NK-92 treated with Interleukin-12 subunit alpha and Interleukin-12 subunit beta, amount 100 ng/mL, for 24 hours (cell line): ENCODE results near the gene GADD45G.

ENCODE experiments used
- DNase-seq: peaks from one replicate; lab custom pipeline; 2025; lab: John Stamatoyannopoulos, UW

The GADD45G gene

DNA sequence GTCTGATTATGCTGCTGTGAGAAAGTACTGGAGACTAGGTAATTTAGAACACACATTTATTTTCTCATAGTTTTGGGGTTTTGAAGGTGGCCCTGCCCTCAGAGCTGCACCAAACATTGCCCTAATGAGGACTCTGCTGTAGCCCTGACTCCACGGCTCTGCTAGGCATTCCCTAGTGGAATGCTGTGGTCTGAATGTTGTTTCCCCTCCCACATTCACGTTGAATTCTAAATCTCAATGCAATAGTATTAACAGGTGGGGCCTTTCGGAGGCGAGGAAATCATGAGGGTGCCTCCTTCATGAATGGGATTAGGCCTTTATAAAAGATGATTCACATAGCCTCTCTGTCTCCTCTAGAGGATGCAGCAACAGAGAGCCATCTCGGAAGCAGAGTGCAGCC is 25.7 kb downstream of the GADD45G start:
- no peak for DNase-seq

DNA sequence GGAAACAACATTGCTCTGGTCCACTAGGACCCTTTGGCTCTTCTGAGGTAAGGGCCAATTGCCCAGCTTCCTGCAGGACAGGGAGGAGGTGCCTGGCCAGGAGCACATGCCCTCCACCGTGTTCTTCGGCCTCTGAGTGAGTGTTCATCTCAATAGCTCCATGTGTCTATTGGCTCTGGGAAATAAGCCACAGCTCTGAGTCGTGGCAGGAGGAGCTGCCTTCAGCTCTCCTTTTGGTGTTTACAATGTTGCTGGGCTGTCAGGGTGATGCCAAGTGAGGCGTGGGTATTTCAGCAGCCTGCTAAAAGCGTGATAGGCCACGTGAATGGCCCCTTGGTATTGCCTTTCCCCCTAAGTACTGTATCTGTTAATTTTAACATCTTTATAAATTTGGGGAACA is 26.6 kb downstream of the GADD45G start:
- no peak for DNase-seq

DNA sequence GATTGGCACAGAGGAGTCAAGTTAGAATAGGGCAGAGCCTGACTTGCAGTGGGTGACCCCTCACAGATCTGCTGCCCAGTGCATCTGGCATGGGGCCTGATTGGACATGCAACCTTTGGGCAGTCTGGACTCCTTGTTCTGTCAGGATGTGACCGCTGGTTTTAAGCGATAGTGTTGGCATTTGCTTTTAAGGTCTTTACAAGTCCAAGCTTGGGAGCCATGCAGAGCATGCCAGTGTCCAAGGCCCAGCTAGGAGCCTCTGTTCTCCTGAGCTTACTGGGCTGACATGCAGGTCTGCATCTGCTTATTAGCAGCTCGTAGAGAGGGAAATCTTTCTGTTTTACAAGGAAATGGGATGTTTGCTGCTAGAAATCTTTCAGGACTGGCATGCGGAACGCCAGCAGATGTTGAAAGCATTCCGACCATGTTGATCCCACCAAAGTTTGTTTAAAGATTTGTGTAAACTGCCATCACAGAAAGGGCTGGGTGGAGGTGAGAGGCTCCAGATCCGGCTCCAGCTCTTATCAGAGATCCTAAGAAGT is 27.5 kb downstream of the GADD45G start:
- DNase-seq: no peak

DNA sequence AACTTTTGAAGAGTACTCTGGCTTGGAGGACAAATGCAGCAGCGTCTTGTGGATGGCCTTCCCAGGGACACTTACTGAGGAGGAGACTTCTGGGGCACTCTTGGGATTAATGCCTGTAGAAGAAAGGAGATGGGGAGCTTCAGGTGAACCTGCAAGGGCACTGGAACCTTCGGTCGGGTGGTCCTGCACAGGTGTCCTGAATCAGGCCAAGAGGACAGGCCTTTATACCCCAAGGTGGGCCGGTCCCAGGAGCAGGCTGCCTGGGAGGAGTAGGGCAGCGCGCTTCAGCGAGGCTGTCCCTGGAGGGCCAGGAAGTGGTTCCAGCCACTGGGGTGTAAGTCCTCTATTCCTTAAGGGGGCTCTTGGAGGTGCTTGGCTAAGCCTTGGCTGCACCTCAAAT is 27.9 kb downstream of the GADD45G start:
- DNase-seq: no peak

DNA sequence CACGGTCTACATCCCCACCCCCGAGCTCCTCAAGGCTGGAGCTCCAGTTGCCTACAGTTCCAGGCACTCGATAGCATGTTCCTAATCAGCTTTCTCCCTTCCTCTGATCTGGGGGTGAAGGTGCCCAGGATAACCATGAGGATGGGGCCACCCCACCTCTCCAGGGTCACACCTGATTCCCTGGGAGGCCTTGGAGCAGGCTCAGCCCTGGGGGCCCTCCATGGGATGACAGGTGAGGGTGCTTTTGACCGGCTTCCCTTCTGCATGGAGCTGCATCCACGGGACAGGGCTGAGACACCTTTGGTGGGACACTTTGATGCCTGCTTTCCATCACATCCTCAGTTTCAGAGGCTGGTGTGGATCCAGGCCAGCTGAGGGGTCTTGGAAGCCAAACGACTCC is 28.6 kb downstream of the GADD45G start:
- DNase-seq: no peak

DNA sequence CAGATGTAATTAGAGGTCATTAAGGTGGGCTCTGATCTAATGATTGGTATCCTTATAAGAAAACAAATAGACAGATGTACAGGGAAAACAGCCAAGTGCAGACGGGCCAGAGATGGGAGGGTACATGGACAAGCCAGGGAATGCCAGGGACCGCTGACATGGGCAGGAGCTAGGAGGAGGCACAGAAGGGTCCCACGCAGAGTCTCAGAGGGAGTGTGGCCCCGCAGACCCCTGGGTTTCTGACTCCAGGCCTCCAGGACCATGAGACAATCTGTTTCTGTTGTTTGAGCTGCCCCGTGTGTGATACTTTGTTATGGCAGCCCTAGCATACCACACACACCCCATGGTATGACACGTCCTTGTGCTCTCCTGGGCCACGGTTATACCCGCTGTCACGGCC is 29.1 kb downstream of the GADD45G start:
- DNase-seq: no peak

- no peak for DNase-seq
Observed at GRCh38 chr9:89634995-89635742, 30.4 kb downstream of the GADD45G start.

- no peak for DNase-seq
Observed at GRCh38 chr9:89635816-89636215, 31.0 kb downstream of the GADD45G start.

GRCh38 chr9:89637787-89638186 is 33.0 kb downstream of the GADD45G start:
- no peak for DNase-seq

DNA sequence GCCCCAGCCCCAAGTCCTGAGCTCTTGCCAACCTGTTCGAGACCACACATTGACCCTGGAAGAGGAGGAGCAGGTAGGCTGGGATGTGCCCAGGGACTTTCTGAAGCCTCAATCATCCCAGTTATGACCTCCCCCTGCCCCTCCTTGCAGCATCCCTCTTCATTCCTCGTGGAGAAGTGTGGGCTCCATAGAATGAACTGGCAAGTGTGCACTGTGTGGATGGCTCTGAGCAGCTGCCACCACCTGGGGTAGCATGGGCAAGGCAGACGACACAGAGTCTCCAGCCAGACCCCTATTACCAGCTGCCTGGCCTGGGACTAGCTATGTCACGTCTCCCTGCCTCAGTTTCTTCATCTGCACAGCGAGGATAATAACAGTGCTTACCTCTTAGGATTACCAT is 33.5 kb downstream of the GADD45G start:
- DNase-seq: no peak

DNA sequence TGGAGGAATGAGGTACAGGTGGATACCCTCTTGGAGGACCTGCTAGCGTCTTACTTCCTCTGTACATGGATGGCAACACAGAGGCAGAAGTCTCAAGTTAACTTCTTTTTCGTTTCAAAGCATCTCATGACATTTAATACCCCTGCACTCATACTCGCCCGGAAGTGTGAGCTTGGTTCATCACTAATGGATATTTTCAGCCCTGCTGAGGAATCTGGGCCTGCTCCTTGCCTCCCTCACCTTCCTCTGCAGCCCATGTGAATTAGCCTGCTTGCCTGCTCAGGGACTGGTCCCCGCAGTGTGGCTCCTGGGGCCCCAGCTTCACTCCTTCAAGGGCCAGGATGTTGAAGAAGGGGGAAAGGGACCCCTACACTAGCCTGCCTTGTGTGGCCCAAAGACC is 34.1 kb downstream of the GADD45G start:
- DNase-seq: no peak

GRCh38 chr9:89639367-89639795 is 34.6 kb downstream of the GADD45G start:
- DNase-seq: no peak

- DNase-seq: no peak
Observed at GRCh38 chr9:89639961-89640360, 35.1 kb downstream of the GADD45G start.

DNA sequence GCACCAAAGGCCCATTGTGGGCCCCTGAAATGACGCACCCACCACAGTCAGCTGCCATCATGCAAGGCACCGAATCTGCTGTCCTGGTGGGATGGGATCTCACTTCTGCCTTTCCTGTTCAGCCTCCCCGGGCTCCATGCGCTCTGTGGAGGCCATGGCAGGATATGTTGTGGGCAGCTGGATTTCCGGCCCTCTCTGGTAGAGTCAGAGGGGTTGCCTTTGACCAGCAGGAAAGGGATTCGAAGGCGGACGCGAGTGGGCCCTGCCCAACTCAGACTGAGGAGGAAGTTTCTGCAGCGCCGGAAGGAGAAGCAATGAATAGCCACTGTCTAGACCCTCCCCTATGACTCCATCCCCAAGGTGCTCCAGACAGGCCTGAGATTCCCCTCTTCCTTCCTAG is 35.5 kb downstream of the GADD45G start:
- DNase-seq: no peak

DNA sequence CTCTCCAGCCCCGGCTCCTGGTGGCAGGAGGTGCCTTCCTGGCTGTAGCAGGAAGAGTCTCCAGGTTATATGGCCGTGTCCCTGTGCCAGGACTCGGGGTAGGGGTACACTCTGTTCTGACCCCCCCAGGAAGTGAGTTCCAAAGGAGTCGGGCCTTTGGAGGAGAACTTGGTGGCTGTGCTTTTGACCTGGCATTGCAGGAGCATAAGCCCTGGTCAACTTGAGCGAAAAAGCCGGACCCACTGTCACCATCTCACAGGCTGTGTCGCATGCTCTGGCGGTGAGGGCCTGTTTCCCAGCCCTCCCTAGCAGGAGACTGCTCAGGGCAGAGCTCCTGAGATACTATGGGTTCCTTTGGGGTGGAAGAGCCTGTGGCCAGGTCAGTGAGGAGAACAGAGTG is 36.0 kb downstream of the GADD45G start:
- DNase-seq: no peak

DNA sequence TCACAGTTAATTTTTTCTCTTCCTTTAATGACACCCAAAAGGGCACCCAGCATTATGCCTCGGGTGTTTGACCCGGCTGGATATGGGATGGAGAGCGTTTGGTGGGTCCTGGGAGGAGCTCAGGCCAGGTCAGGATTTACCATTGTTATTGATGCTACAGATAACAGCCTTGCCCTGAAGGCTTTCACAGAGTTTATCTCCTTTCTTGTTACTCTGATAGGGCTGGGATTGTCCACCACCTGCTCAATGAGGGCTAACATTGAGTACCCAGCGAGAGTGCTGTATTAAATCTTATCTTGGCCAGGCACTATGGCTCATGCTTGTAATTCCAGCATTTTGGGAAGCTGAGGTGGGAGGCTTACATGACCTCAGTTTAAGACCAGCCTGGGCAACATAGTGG is 37.2 kb downstream of the GADD45G start:
- DNase-seq: no peak

DNA sequence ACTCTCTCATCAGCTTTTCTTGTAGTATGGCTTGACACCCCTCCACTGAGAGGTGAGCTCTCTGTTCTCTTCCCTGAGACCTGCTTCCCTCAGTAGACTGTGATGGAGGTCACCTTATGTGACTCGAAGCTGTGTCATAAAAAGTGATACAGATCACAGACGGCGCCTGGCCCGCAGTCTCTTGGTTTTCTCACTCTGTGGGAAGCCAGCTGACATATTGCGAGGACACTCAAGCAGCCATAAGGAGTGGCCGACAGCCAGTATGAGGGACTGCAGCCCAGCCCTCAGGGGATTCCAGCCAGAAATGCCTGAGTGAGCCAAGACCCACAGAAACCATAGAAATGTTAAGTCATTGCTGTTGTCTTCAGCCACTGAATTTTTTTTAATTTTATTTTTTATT is 38.0 kb downstream of the GADD45G start:
- DNase-seq: no peak

DNA sequence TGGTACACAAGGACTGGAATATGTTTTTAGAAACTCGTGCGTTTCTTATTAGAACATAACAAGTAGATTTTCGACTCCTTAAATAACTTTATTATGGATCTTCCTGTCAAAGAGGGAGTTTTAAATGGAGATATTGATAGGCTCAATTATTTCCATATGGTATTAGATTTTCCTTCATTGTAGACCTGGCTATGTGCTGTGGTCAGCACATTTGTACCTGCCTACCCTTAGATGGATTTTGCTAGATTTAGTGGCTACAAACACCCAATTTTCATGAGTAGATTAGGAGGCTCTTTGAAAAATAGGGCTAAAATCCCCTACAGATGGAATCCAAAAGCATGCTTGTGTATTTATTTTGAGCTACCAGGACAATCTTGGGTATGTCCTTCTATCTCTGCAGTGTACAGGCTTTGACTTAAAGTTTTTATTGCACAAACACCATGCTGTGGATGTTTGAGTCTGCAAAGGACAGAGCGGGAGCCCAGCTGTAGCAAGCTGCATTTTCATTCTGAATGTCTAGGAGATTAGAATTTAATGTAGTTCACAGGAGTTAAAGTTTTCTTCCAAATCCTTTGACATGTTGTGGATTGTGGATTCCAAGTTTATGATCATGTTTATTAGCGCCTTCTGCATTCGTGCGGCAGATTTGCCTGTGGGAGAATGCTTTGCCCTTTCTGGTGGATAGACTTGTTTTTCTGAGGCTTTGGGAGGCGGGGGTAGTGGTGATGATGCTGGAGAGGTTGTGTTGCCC is 41.6 kb downstream of the GADD45G start:
- DNase-seq: no peak

- no peak for DNase-seq
Observed at GRCh38 chr9:89647366-89648128, 42.7 kb downstream of the GADD45G start.

- DNase-seq: no peak
Observed at GRCh38 chr9:89648247-89649000, 43.6 kb downstream of the GADD45G start.

- no peak for DNase-seq
Observed at GRCh38 chr9:89649039-89649691, 44.4 kb downstream of the GADD45G start.
